Subcutaneous adipose tissue (tissue), 4 donors: ENCODE data around the gene TVP23A. TPM values are rescaled to one million over a fixed set of nuclear protein-coding genes. Genes with fewer than 3 reads are reported as not detected.

Experiments used
- CTCF ChIP-seq: fragments of 450-650 bp; IDR thresholded peaks from one replicate; pipeline ENCODE4 v1.5.1; 2016; ENCODE audit warnings: low read depth, mild to moderate bottlenecking, control low read depth, antibody characterized with exemption, moderate library complexity
- total RNA-seq, 4 donors: library from RNA; depleted of rRNA; stranded (reverse); fragments of >200 nt; gene quantifications; one replicate each; pipeline ENCODE4 v1.1.0, GENCODE V29; 2016

TVP23A gene
- total RNA-seq, 4 donors from 2014 or later = 0.34 TPM; not detected in 3

DNA sequence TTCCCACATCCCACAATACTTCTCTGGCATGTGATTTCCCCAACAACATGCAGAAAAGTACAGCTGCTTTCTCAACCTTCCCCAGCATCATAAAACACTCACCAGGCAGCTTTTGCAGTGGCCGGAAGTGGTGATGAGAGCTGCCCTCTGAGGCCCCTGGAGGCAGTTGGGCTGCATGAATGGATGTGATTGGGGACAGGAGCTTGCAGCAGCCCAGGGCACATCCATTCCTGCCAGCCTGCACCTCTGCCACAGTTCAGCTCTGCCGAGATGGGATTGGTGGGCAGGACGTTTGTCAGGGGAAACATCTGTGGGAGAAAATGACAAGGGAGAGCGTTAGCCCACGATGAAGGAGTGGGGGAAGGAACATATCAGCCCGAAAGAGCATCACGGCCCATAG lies 55.1 kb downstream of the TVP23A start:
- no peak for TF ChIP-seq CTCF

DNA sequence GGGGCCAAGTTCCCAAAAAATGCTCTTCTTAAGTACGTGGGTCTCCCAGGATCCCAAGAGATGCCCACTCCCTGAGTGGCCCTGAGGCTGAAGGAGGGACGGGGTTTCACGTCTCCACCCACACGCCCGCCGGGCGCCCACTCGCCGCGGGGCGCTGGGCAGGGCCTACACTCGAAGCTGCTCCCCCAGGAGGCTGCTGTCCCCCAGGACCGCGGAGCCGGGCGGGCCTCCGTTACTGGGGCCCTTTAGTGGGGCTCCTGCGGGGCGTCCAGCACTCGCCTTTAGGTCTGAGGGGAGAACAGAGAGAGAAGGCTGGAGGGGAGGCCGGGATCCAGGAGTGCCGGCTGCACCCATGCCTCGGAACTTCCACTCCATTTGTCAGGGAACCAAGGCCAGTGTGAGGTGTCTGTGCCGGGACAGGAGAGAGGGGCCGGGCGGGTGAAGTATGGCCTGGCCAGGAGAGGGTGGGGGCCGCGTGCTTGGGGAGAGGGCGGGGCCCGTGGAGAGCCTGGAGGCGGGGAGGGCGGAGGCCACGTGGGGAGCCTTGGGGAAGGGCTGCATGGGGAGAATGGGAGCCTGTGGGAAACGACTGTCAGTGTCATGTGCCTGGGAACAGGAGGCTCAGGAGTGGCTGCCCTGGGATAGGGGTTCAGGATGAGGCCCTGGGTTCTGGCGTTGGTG lies 56.1 kb downstream of the TVP23A start:
- no peak for TF ChIP-seq CTCF

DNA sequence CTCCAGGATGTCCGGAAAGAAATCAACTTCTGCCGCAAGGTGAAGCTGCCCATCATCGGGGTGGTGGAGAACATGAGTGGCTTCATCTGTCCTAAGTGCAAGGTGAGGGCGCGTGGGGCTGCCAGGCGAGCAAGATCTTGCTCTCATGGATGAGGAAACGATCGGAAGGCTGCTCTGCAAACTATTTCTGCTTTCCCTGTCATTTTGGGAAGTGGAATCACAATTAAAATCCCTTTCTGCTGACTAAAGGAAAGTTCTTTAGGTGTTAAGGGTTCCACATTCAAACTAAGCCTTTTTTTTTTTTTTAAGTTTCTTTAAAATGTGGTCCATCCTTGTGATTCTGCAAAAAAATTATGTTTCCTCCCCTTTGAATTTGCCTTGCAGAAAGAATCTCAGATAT lies 57.2 kb downstream of the TVP23A start:
- no peak for TF ChIP-seq CTCF

DNA sequence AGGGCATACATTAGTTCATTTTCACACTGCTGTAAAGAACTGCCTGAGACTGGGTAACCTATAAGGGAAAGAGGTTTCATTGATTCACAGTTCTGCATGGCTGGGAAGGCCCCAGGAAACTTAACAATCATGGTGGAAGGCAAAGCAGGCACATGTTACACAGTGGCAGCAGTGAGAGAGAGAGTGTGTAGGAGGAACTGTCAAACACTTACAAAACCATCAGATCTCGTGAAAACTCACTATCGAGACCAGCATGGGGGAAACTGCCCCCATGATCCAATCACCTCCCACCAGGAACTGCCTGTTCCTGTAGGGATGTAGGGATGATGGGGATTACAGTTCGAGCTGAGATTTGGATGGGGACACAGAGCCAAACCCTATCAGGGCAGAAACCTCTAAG lies 57.7 kb downstream of the TVP23A start:
- no peak for TF ChIP-seq CTCF

DNA sequence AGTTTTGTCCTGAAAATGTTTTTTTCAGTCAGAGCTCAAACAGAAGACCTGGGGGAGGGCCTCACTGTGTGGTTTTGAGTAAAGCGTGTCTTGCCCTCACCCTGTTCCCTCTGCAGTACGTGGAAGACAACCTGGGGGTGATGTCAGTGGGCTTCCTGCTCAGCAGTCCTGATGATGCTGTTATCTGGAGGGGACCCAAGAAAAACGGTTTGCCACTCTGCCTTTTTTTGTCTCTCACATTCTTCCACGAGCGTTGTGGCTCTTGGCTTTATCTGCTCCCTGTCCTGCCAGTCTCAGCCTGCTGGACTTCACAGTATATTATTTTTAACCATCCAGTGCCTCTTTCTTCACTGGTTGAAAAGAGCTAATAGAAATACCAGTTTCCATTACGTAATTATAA lies 62.0 kb downstream of the TVP23A start:
- no peak for TF ChIP-seq CTCF

DNA sequence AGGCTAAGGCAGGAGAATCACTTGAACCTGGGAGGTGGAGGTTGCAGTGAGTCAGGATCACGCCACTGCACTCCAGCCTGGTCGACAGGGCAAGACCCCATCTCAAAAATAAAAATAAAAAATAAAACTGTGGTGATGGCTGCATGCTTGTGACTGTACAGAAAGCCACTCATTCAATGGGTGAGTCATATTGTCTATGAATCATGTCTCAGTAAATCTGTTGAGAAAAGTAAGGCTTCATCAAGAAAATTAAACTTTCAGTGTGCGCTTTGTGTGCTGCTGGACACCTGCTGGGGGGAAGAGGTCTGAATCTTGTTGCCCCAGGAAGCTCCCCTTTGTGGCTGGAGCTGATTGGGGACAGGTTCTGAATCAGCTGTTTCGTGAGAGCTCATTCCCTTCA lies 63.7 kb downstream of the TVP23A start:
- TF ChIP-seq CTCF = no peak

GRCh38 chr16:10753670-10754069 lies 64.9 kb downstream of the TVP23A start:
- TF ChIP-seq CTCF = no peak
